ENCODE results near the gene ADAMTS8. TPM values are rescaled to one million over a fixed set of nuclear protein-coding genes. Genes with fewer than 3 reads are reported as not detected.

ADAMTS8 gene
- total RNA-seq, 1 experiment from 2014 or later: not detected

- H3K36me3 Mint-ChIP-seq (ENCODE audit: insufficient read depth, unreplicated experiment): no peaks in the 10 kb centered on the region
- H3K27ac Mint-ChIP-seq (ENCODE audit: unreplicated experiment): no peak overlapping the region
- no peaks in the 10 kb centered on the region for H3K4me1 Mint-ChIP-seq (ENCODE audit: low read depth, unreplicated experiment)
- peaks cover 73% of the 10 kb centered on the region for H3K27me3 Mint-ChIP-seq (ENCODE audit: unreplicated experiment)
- BruUV-seq (replicated peaks): no TSS peak
- CTCF ChIA-PET: interaction anchor here (1.1 to 1.5 kb wide), 2 partner anchors 36 to 213 kb away, joined by 3 to 4 read pairs; no protein-coding TSS in a partner anchor
- no peaks in the 10 kb centered on the region for H3K9me3 Mint-ChIP-seq (ENCODE audit: low read depth, unreplicated experiment)
- no peak overlapping the region for H3K4me3 Mint-ChIP-seq (ENCODE audit: low read depth, unreplicated experiment)
- no peak for DNase-seq
- no peak for TF ChIP-seq CTCF (IDR thresholded peaks at IDR 0.05; ENCODE audit: unreplicated experiment)
- intact Hi-C loops (cut with micrococcal nuclease; ENCODE audit: unreplicated experiment): no loop called here
These were observed 2.1 kb downstream of the ADAMTS8 start for GRCh38 chr11:130426223-130426836.

GRCh38 chr11:130425156-130425555 lies 3.3 kb downstream of the ADAMTS8 start:
- CTCF ChIA-PET: no interaction called here

GRCh38 chr11:130424613-130425140 lies 3.7 kb downstream of the ADAMTS8 start:
- Mint-ChIP-seq H3K4me1 (ENCODE audit: low read depth, unreplicated experiment) (no peaks in the 10 kb centered on the region), H3K27me3 (ENCODE audit: unreplicated experiment) (peaks cover 75% of the 10 kb centered on the region), H3K27ac (ENCODE audit: unreplicated experiment) (no peak overlapping the region), H3K9me3 (ENCODE audit: low read depth, unreplicated experiment) (no peaks in the 10 kb centered on the region), H3K4me3 (ENCODE audit: low read depth, unreplicated experiment) (no peak overlapping the region), H3K36me3 (ENCODE audit: insufficient read depth, unreplicated experiment) (no peaks in the 10 kb centered on the region)
- CTCF ChIA-PET: no interaction called here
- intact Hi-C loops (cut with micrococcal nuclease; ENCODE audit: unreplicated experiment): no loop called here
- DNase-seq: no peak
- no peak for TF ChIP-seq CTCF (IDR thresholded peaks at IDR 0.05; ENCODE audit: unreplicated experiment)
- BruUV-seq (replicated peaks): no TSS peak

More at GRCh38 chr11:130425156-130425555, 3.3 kb downstream of the ADAMTS8 start:
- no peak overlapping the region for H3K27ac Mint-ChIP-seq (ENCODE audit: unreplicated experiment)
- no peak for DNase-seq
- no peaks in the 10 kb centered on the region for H3K9me3 Mint-ChIP-seq (ENCODE audit: low read depth, unreplicated experiment)
- H3K27me3 Mint-ChIP-seq (ENCODE audit: unreplicated experiment): peaks cover 80% of the 10 kb centered on the region
- no peak for TF ChIP-seq CTCF (IDR thresholded peaks at IDR 0.05; ENCODE audit: unreplicated experiment)
- H3K36me3 Mint-ChIP-seq (ENCODE audit: insufficient read depth, unreplicated experiment): no peaks in the 10 kb centered on the region
- no peaks in the 10 kb centered on the region for H3K4me1 Mint-ChIP-seq (ENCODE audit: low read depth, unreplicated experiment)
- no TSS peak for BruUV-seq (replicated peaks)
- intact Hi-C loops (cut with micrococcal nuclease; ENCODE audit: unreplicated experiment): no loop called here
- H3K4me3 Mint-ChIP-seq (ENCODE audit: low read depth, unreplicated experiment): no peak overlapping the region

GRCh38 chr11:130423541-130424142 lies 4.8 kb downstream of the ADAMTS8 start:
- CTCF ChIA-PET: no interaction called here
- H3K4me3 Mint-ChIP-seq (ENCODE audit: low read depth, unreplicated experiment): no peak overlapping the region
- H3K36me3 Mint-ChIP-seq (ENCODE audit: insufficient read depth, unreplicated experiment): no peaks in the 10 kb centered on the region
- no peak for DNase-seq
- intact Hi-C loops (cut with micrococcal nuclease; ENCODE audit: unreplicated experiment): no loop called here
- BruUV-seq (replicated peaks): no TSS peak
- H3K4me1 Mint-ChIP-seq (ENCODE audit: low read depth, unreplicated experiment): no peaks in the 10 kb centered on the region
- TF ChIP-seq CTCF (IDR thresholded peaks at IDR 0.05; ENCODE audit: unreplicated experiment): no peak
- H3K9me3 Mint-ChIP-seq (ENCODE audit: low read depth, unreplicated experiment): no peaks in the 10 kb centered on the region
- H3K27me3 Mint-ChIP-seq (ENCODE audit: unreplicated experiment): peaks cover 65% of the 10 kb centered on the region
- no peak overlapping the region for H3K27ac Mint-ChIP-seq (ENCODE audit: unreplicated experiment)

Measured in Calu3 (cell line).